Trophoblast cell (in vitro differentiated cells and primary cell): ENCODE results near the gene OAF.

Experiments
- DNase-seq, 2 donors: peaks; one replicate each; pipeline ENCODE4 v3.0.0-alpha.2; 2016
- H2AFZ ChIP-seq: 2 replicates; pipeline ENCODE4 v1.6.1; 2013; ENCODE audit warnings: low read length, moderate library complexity, mild to moderate bottlenecking; ENCODE audit not compliant: insufficient read depth, poor library complexity
- H2AK5ac ChIP-seq: 2 replicates; pipeline ENCODE4 v1.6.1; 2013; ENCODE audit warnings: mild to moderate bottlenecking, low read length
- H2BK120ac ChIP-seq: 2 replicates; pipeline ENCODE4 v1.6.1; 2013; ENCODE audit warnings: low read length, mild to moderate bottlenecking, moderate library complexity; ENCODE audit not compliant: insufficient read depth, poor library complexity
- H2BK12ac ChIP-seq: 2 replicates; pipeline ENCODE4 v1.6.1; 2013; ENCODE audit warnings: mild to moderate bottlenecking, low read length, moderate library complexity
- H2BK5ac ChIP-seq: 2 replicates; pipeline ENCODE4 v1.6.1; 2013; ENCODE audit warnings: low read length, low read depth, moderate library complexity, mild to moderate bottlenecking; ENCODE audit not compliant: poor library complexity
- H3K14ac ChIP-seq: 2 replicates; pipeline ENCODE4 v1.6.1; 2013; ENCODE audit warnings: mild to moderate bottlenecking, low read length
- H3K18ac ChIP-seq: 2 replicates; pipeline ENCODE4 v1.6.1; 2013; ENCODE audit warnings: mild to moderate bottlenecking, low read length
- H3K23ac ChIP-seq: 2 replicates; pipeline ENCODE4 v1.6.1; 2013; ENCODE audit warnings: low read length
- H3K27ac ChIP-seq: 2 replicates; pipeline ENCODE4 v1.5.1; 2013; ENCODE audit warnings: low read depth, mild to moderate bottlenecking, inconsistent platforms, low read length, moderate library complexity
- H3K27me3 ChIP-seq: 2 replicates; pipeline ENCODE4 v1.6.1; 2013; ENCODE audit warnings: inconsistent platforms, mild to moderate bottlenecking, low read length, moderate library complexity; ENCODE audit not compliant: insufficient read depth
- H3K36me3 ChIP-seq, 2 experiments: 1 replicate in 1 of 2; 2 replicates in 1 of 2; pipeline ENCODE4 v1.6.1; 2013; ENCODE audit warnings: low read length in 2 of 2, mild to moderate bottlenecking in 2 of 2, moderate library complexity in 1 of 2; ENCODE audit not compliant: insufficient read depth in 2 of 2, control insufficient read depth in 1 of 2
- H3K4ac ChIP-seq: 2 replicates; pipeline ENCODE4 v1.6.1; 2013; ENCODE audit warnings: low read depth, mild to moderate bottlenecking, low read length, moderate library complexity
- H3K4me1 ChIP-seq, 2 experiments: 1 replicate in 1 of 2; 2 replicates in 1 of 2; pipeline ENCODE4 v1.6.1; 2013; ENCODE audit warnings: low read length in 2 of 2, mild to moderate bottlenecking in 2 of 2, moderate library complexity in 1 of 2; ENCODE audit not compliant: insufficient read depth in 2 of 2, control insufficient read depth in 1 of 2
- H3K4me2 ChIP-seq: 2 replicates; pipeline ENCODE4 v1.6.1; 2013; ENCODE audit warnings: inconsistent platforms, mild to moderate bottlenecking, low read length, moderate library complexity
- H3K4me3 ChIP-seq: 2 replicates; pipeline ENCODE4 v1.5.1; 2013; ENCODE audit warnings: mild to moderate bottlenecking, low read depth, low read length, inconsistent platforms
- H3K79me1 ChIP-seq: one replicate; pipeline ENCODE4 v1.6.1; 2013; ENCODE audit warnings: low read length
- H3K79me2 ChIP-seq: 2 replicates; pipeline ENCODE4 v1.6.1; 2013; ENCODE audit warnings: low read length, mild to moderate bottlenecking; ENCODE audit not compliant: control insufficient read depth, insufficient read depth, poor library complexity
- H3K9ac ChIP-seq: 2 replicates; pipeline ENCODE4 v1.6.1; 2013; ENCODE audit warnings: mild to moderate bottlenecking, low read length
- H3K9me3 ChIP-seq: 2 replicates; pipeline ENCODE4 v1.6.1; 2013; ENCODE audit warnings: low read depth, mild to moderate bottlenecking, control low read depth, inconsistent platforms, low read length; ENCODE audit not compliant: insufficient read depth
- H4K12ac ChIP-seq: 2 replicates; pipeline ENCODE4 v1.6.1; 2013; ENCODE audit warnings: low read depth, mild to moderate bottlenecking, low read length, moderate library complexity
- H4K8ac ChIP-seq: 2 replicates; pipeline ENCODE4 v1.6.1; 2013; ENCODE audit warnings: low read depth, mild to moderate bottlenecking, low read length, moderate library complexity
- H4K91ac ChIP-seq: one replicate; pipeline ENCODE4 v1.6.1; 2013; ENCODE audit warnings: low read depth, mild to moderate bottlenecking, low read length, moderate library complexity
- WGBS: extraction: QIAGEN DNeasy Blood & Tissue Kit; methylation state at CpG from one replicate; pipeline ENCODE4 v1.1.7; 2013; ENCODE audit warnings: missing lambda C conversion rate; ENCODE audit not compliant: insufficient read length, insufficient coverage; ENCODE audit errors: extremely low coverage; 5-methylcytosine and 5-hydroxymethylcytosine counted together

Gene OAF

GRCh38 chr11:120169981-120170698, 40.7 kb upstream of the OAF start:
- Histone ChIP-seq H3K9me3 (peaks cover 1% of the 10 kb centered on the region), H2BK12ac (no peak overlapping the region), H2AK5ac (no peak overlapping the region), H3K36me3 (no peaks in the 10 kb centered on the region), H4K12ac (no peak overlapping the region), H3K4me1 (peaks cover 0 to 6% of the 10 kb centered on the region in 2 experiments), H2AFZ (no peak overlapping the region), H4K8ac (no peak overlapping the region), H3K79me1 (no peaks in the 10 kb centered on the region), H3K27me3 (peaks cover 7% of the 10 kb centered on the region), H3K4me3 (no peak overlapping the region), H3K14ac (no peak overlapping the region), H3K23ac (no peak overlapping the region), H3K4ac (no peak overlapping the region), H3K4me2 (no peak overlapping the region), H3K27ac (no peak overlapping the region), H2BK120ac (no peak overlapping the region), H3K9ac (no peak overlapping the region), H3K18ac (no peak overlapping the region), H4K91ac (no peak overlapping the region), H2BK5ac (no peak overlapping the region), H3K79me2 (no peaks in the 10 kb centered on the region)
- DNase-seq: no peak
- no CpG with 5 or more reads among the region's 27 CpGs for WGBS

GRCh38 chr11:120170741-120171261, 40.0 kb upstream of the OAF start:
- Histone ChIP-seq H3K4ac (no peak overlapping the region), H3K9me3 (peaks cover 1% of the 10 kb centered on the region), H4K91ac (no peak overlapping the region), H3K4me2 (no peak overlapping the region), H4K8ac (no peak overlapping the region), H3K27me3 (peaks cover 7% of the 10 kb centered on the region), H3K23ac (no peak overlapping the region), H3K4me1 (peaks cover 0 to 6% of the 10 kb centered on the region in 2 experiments), H3K14ac (no peak overlapping the region), H2AK5ac (no peak overlapping the region), H3K18ac (no peak overlapping the region), H2BK5ac (no peak overlapping the region), H3K27ac (no peak overlapping the region), H3K79me2 (no peaks in the 10 kb centered on the region), H2BK12ac (no peak overlapping the region), H3K9ac (no peak overlapping the region), H2AFZ (no peak overlapping the region), H3K36me3 (no peaks in the 10 kb centered on the region), H2BK120ac (no peak overlapping the region), H4K12ac (no peak overlapping the region), H3K79me1 (no peaks in the 10 kb centered on the region), H3K4me3 (no peak overlapping the region)
- DNase-seq: no peak
- no CpG with 5 or more reads among the region's 12 CpGs for WGBS

GRCh38 chr11:120172054-120172911, 38.5 kb upstream of the OAF start:
- Histone ChIP-seq H3K4me2 (no peak overlapping the region), H4K91ac (no peak overlapping the region), H2BK120ac (no peak overlapping the region), H3K18ac (no peak overlapping the region), H2AK5ac (no peak overlapping the region), H3K4me1 (peaks cover 0 to 6% of the 10 kb centered on the region in 2 experiments), H3K79me1 (no peaks in the 10 kb centered on the region), H3K23ac (no peak overlapping the region), H3K9ac (no peak overlapping the region), H2BK12ac (no peak overlapping the region), H4K8ac (no peak overlapping the region), H2AFZ (no peak overlapping the region), H3K9me3 (peaks cover 1% of the 10 kb centered on the region), H3K36me3 (no peaks in the 10 kb centered on the region), H3K79me2 (no peaks in the 10 kb centered on the region), H3K27me3 (peaks cover 7% of the 10 kb centered on the region), H2BK5ac (no peak overlapping the region), H3K27ac (no peak overlapping the region), H3K4me3 (no peak overlapping the region), H3K14ac (no peak overlapping the region), H4K12ac (no peak overlapping the region), H3K4ac (no peak overlapping the region)
- peak; percentile 49 to 76 for DNase-seq
- no CpG with 5 or more reads among the region's 24 CpGs for WGBS

- H2BK5ac ChIP-seq: no peak overlapping the region
- no peak for DNase-seq
- no CpG with 5 or more reads among the region's 11 CpGs for WGBS
Observed at GRCh38 chr11:120173019-120173705, 37.7 kb upstream of the OAF start.

More at GRCh38 chr11:120173019-120173705, 37.7 kb upstream of the OAF start:
- H2AFZ ChIP-seq: no peak overlapping the region
- no peak overlapping the region for H3K14ac ChIP-seq
- no peak overlapping the region for H3K9ac ChIP-seq
- H4K8ac ChIP-seq: no peak overlapping the region
- H3K4me3 ChIP-seq: no peak overlapping the region
- H3K23ac ChIP-seq: no peak overlapping the region
- peaks cover 4% of the 10 kb centered on the region for H3K27me3 ChIP-seq
- H3K4ac ChIP-seq: no peak overlapping the region
- H3K4me1 ChIP-seq: peaks cover 0 to 6% of the 10 kb centered on the region in 2 experiments
- H3K18ac ChIP-seq: no peak overlapping the region
- no peak overlapping the region for H4K12ac ChIP-seq
- no peaks in the 10 kb centered on the region for H3K36me3 ChIP-seq
- H2BK120ac ChIP-seq: no peak overlapping the region
- H3K4me2 ChIP-seq: no peak overlapping the region
- no peak overlapping the region for H2BK12ac ChIP-seq
- no peak overlapping the region for H3K27ac ChIP-seq
- peaks cover 1% of the 10 kb centered on the region for H3K9me3 ChIP-seq
- no peaks in the 10 kb centered on the region for H3K79me2 ChIP-seq
- no peaks in the 10 kb centered on the region for H3K79me1 ChIP-seq
- H2AK5ac ChIP-seq: no peak overlapping the region
- H4K91ac ChIP-seq: no peak overlapping the region
